K562 (cell line): Measurements from ENCODE around the gene AK4. TPM values are rescaled to one million over a fixed set of nuclear protein-coding genes. Genes with fewer than 3 reads are reported as not detected.

Experiments used
- ARID4B ChIP-seq: sonication (generic); formaldehyde crosslinking; IDR thresholded peaks from 2 replicates; pipeline ENCODE4 v1.8.0; 2022; ENCODE audit warnings: mild to moderate bottlenecking, missing genetic modification reagents
- ATF1 ChIP-seq, 2 experiments: fragments of 450-650 bp in 1 of 2; IDR thresholded peaks; 2 replicates each; pipeline ENCODE4 v1.6.1; 2016; ENCODE audit warnings: missing compliant biosample characterization in 1 of 2, missing genetic modification characterization in 1 of 2
- CXXC5 ChIP-seq: fragments of 250-450 bp; sonication (Bioruptor Pico); IDR thresholded peaks from 2 replicates; pipeline ENCODE4 v1.8.0; 2022; ENCODE audit warnings: inconsistent platforms, mild to moderate bottlenecking, moderate library complexity
- EGR1 ChIP-seq: fragments of 450-650 bp; conservative IDR thresholded peaks from 2 replicates; pipeline ENCODE4 v1.6.1; 2017; ENCODE audit warnings: mild to moderate bottlenecking
- FOXP1 ChIP-seq: sonication (generic); formaldehyde crosslinking; IDR thresholded peaks from 2 replicates; pipeline ENCODE4 v1.8.0; 2022; ENCODE audit warnings: mild to moderate bottlenecking, missing genetic modification reagents
- MLLT1 ChIP-seq, 2 experiments: fragments of 450-650 bp; IDR thresholded peaks; 2 replicates each; pipeline ENCODE4 v1.6.1; 2016
- MYC ChIP-seq, 2 experiments: fragments of 250-450 bp in 1 of 2; sonication (Bioruptor Pico) in 1 of 2; IDR thresholded peaks; 2 replicates each; pipeline versions ENCODE4 v1.5.1 to v1.6.1; 2012 to 2021; ENCODE audit warnings: low read depth in 2 of 2, borderline replicate concordance in 1 of 2, improper control_type of control experiment in 1 of 2, low read length in 1 of 2, mild to moderate bottlenecking in 1 of 2, moderate library complexity in 1 of 2
- NONO ChIP-seq, 2 experiments: fragments of 200-400 bp in 1 of 2; fragments of 450-650 bp in 1 of 2; formaldehyde crosslinking in 1 of 2; IDR thresholded peaks; 2 replicates each; pipeline ENCODE4 v1.6.1; 2017; ENCODE audit warnings: low read depth in 2 of 2, mild to moderate bottlenecking in 2 of 2, moderate library complexity in 2 of 2, low read length in 1 of 2
- RBM14 ChIP-seq: fragments of 200-400 bp; formaldehyde crosslinking; IDR thresholded peaks from 2 replicates; pipeline ENCODE4 v1.6.1; 2018; ENCODE audit warnings: low read depth, mild to moderate bottlenecking, low read length, moderate library complexity, borderline replicate concordance; ENCODE audit not compliant: insufficient read depth
- SRF ChIP-seq, 2 experiments: fragments of 250-450, 450-650 bp in 1 of 2; sonication (Bioruptor Pico) in 1 of 2; sonication (generic) in 1 of 2; formaldehyde crosslinking; IDR thresholded peaks; 2 replicates each; pipeline versions ENCODE4 v1.5.0 to v1.5.1; 2020 to 2022; ENCODE audit warnings: mild to moderate bottlenecking in 1 of 2, missing genetic modification reagents in 1 of 2
- TEAD1 ChIP-seq, 2 experiments: fragments of 450-650 bp in 1 of 2; sonication (generic) in 1 of 2; formaldehyde crosslinking; IDR thresholded peaks; 2 replicates each; pipeline versions ENCODE4 v1.4.0 to v1.8.0; 2020 to 2022; ENCODE audit warnings: mild to moderate bottlenecking in 2 of 2, missing genetic modification reagents in 1 of 2
- U2AF2 ChIP-seq: fragments of 200-400 bp; formaldehyde crosslinking; optimal IDR thresholded peaks from 2 replicates; pipeline ENCODE3; 2017; ENCODE audit warnings: low read depth, mild to moderate bottlenecking, low read length
- ZNF431 ChIP-seq: sonication (generic); formaldehyde crosslinking; IDR thresholded peaks from 2 replicates; pipeline ENCODE4 v1.8.0; 2022; ENCODE audit warnings: mild to moderate bottlenecking, missing genetic modification reagents
- ZNF639 ChIP-seq, 2 experiments: fragments of 200-800 bp in 1 of 2; sonication (Bioruptor generic) in 1 of 2; sonication (generic) in 1 of 2; formaldehyde crosslinking in 1 of 2; IDR thresholded peaks in 1 of 2; conservative IDR thresholded peaks in 1 of 2; 2 replicates each; pipeline versions ENCODE4 v1.5.0 to v1.6.1; 2016 to 2020; ENCODE audit warnings: missing compliant biosample characterization in 1 of 2, missing genetic modification characterization in 1 of 2, missing genetic modification reagents in 1 of 2
- ZNF785 ChIP-seq: fragments of 250-450 bp; sonication (Bioruptor Pico); IDR thresholded peaks from 2 replicates; pipeline ENCODE4 v1.4.0; 2020; ENCODE audit warnings: mild to moderate bottlenecking
- polyA plus RNA-seq, 8 experiments: library from polyadenylated mRNA; depleted of rRNA in 4 of 8; stranded (reverse) in 5 of 8; unstranded in 3 of 8; fragments of >200 nt; fragmentation: Nextera tagmentation in 2 of 8; fragmentation: Illumina TruSeq in 1 of 8; extraction: Ambion mirVana in 2 of 8; extraction: Trizol in 1 of 8; gene quantifications; 2 replicates each; pipeline versions ENCODE4 v1.2.1 to v1.2.3, GENCODE V29; 2011 to 2014; ENCODE audit warnings: inconsistent platforms in 1 of 8, missing spikeins in 1 of 8
- total RNA-seq, 7 experiments: library from RNA; depleted of rRNA in 6 of 7; stranded (reverse); fragments of >200 nt in 6 of 7; fragmentation: Illumina TruSeq in 2 of 7; extraction: Trizol in 2 of 7; gene quantifications; 2 replicates each; pipeline versions ENCODE4 v1.2.1 to v1.2.3, GENCODE V29; 2011 to 2021; ENCODE audit warnings: low replicate concordance in 1 of 7
- TF ChIP-seq, protein P1 (sequence below): conservative IDR thresholded peaks from 2 replicates; pipeline ENCODE4 v1.6.1; 2011; ENCODE audit warnings: low read depth, mild to moderate bottlenecking, low read length; ENCODE audit not compliant: control insufficient read depth

AK4 gene
- total and polyA plus RNA-seq, 9 of the 15 experiments (the other 6 are each of a cell fraction or from before 2014, with no cell fraction given) = 10.4 to 96.6 (median 21.5) TPM

DNA sequence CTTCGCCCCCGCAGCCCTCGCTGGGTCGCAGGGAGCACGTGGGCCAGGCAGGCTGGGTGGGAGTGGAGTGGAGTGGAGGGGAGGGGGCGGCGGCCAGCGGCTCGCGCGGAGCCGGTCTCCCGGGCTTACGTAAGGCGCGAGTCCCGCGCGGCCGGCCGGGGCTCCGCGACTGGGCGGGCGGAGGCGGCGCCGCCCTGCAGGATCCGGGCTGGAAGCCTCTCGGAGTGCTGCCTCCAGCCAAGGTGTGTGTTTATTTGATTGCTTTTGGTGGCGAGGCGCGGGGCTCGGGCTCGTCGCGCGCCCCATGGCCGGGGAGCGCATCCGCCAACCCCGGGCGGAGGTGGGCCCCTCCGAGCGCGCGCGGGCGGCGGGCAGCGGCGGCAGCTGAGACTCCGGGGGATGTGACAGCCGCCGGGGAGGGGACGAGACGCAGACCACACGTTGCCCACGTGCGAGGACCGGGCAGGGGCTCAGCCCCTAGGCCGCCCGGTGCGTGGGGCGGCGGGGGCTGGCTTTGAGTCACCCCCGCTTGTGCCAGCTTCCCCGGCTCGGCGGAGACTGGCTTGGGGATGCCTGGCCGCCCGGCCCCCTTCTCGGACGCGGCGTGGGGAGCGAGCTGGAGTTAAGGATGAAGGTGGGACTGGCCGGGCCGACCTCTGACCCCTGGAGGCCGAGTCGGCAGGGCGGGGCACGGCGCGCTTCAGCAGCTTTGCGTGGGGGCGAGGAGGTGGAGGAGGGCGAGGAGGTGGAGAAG, 402 bp upstream of the AK4 start (continued):
- TF ChIP-seq ARID4B (peak; percentile 69; the same call in 1 of the 2 replicates), ATF1 (CRISPR knock-in tag; IDR thresholded peaks at IDR 0.05) (no peak), ATF1 (tag; IDR thresholded peaks at IDR 0.05) (peak; percentile 32), TEAD1 (CRISPR knock-in tag; IDR thresholded peaks at IDR 0.05) (peak in 1 of 2 experiments; percentile 60; a peak in 1 of 4 replicates), NONO (IDR thresholded peaks at IDR 0.05; ENCODE audit: low read depth in 2 of 2, low read length in 1 of 2) (0 out of 4 replicates have a peak, but pooled peaks of 1 of the 2 experiments have one; percentile 27), MYC (IDR thresholded peaks at IDR 0.05; ENCODE audit: low read depth, low read length) (peak; percentile 50; the same call in 1 of the 2 replicates), MYC (CRISPR knock-in tag; IDR thresholded peaks at IDR 0.05; ENCODE audit: borderline replicate concordance, low read depth) (no peak), RBM14 (no peak), EGR1 (peak; percentile 89), ZNF431 (CRISPR knock-in tag) (peak; percentile 7), ZNF639 (CRISPR knock-in tag; conservative IDR thresholded peaks at IDR 0.05 in 1 of 2, IDR thresholded peaks at IDR 0.05 in 1 of 2) (peak in 1 of 2 experiments; percentile 45; a peak in 1 of 4 replicates), U2AF2 (no peak), FOXP1 (peak; percentile 57; the same call in 1 of the 2 replicates), ZNF785 (no peak), SRF (CRISPR knock-in tag; IDR thresholded peaks at IDR 0.05) (0 out of 4 replicates have a peak, but pooled peaks of 1 of the 2 experiments have one; percentile 21), MLLT1 (IDR thresholded peaks at IDR 0.05) (peak in 1 of 2 experiments; percentile 49; a peak in 1 of 4 replicates), CXXC5 (CRISPR knock-in tag) (peak; percentile 67)
- TF ChIP-seq, protein P1, sequence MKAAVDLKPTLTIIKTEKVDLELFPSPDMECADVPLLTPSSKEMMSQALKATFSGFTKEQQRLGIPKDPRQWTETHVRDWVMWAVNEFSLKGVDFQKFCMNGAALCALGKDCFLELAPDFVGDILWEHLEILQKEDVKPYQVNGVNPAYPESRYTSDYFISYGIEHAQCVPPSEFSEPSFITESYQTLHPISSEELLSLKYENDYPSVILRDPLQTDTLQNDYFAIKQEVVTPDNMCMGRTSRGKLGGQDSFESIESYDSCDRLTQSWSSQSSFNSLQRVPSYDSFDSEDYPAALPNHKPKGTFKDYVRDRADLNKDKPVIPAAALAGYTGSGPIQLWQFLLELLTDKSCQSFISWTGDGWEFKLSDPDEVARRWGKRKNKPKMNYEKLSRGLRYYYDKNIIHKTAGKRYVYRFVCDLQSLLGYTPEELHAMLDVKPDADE = 0 out of 2 replicates have a peak, but pooled peaks have one; percentile 45
